Gastroesophageal sphincter (tissue), 4 donors: Measurements from ENCODE around the gene SOX6. TPM values are rescaled to one million over a fixed set of nuclear protein-coding genes. Genes with fewer than 3 reads are reported as not detected.

Source experiments
- ATAC-seq: fragments of 150-250 bp; one replicate; pipeline ENCODE4 v1.9.1; 2016; ENCODE audit warnings: mild to moderate bottlenecking, moderate library complexity
- H3K27ac ChIP-seq, 4 donors: fragments of 200-600 bp; sonication (generic) in 3 of 4; 1 replicate in 3 of 4; 2 replicates in 1 of 4; pipeline ENCODE4 v1.5.1; 2016 to 2019
- H3K27me3 ChIP-seq: fragments of 200-600 bp; sonication (generic); one replicate; pipeline ENCODE4 v1.5.1; 2019
- H3K36me3 ChIP-seq, 2 donors: fragments of 200-600 bp; sonication (generic); one replicate each; pipeline ENCODE4 v1.5.1; 2019; ENCODE audit warnings: control low read depth in 1 of 2
- H3K4me1 ChIP-seq, 3 donors: fragments of 200-600 bp; sonication (generic); 1 replicate in 2 of 3; 2 replicates in 1 of 3; pipeline ENCODE4 v1.5.1; 2016 to 2019; ENCODE audit warnings: control low read depth in 2 of 3
- H3K4me3 ChIP-seq, 2 donors: fragments of 200-600 bp; sonication (generic); one replicate each; pipeline ENCODE4 v1.5.1; 2019; ENCODE audit warnings: mild to moderate bottlenecking in 1 of 2, moderate library complexity in 1 of 2
- H3K9me3 ChIP-seq, 3 donors: fragments of 200-600 bp; sonication (generic); one replicate each; pipeline ENCODE4 v1.5.1; 2017 to 2019; ENCODE audit warnings: control low read depth in 2 of 3
- CTCF ChIP-seq, 4 experiments: fragments of 200-600 bp in 2 of 4; fragments of 450-650 bp in 2 of 4; sonication (generic) in 1 of 4; IDR thresholded peaks; one replicate each; pipeline ENCODE4 v1.5.1; 2017 to 2019; ENCODE audit warnings: antibody characterized with exemption in 4 of 4, mild to moderate bottlenecking in 2 of 4, moderate library complexity in 2 of 4
- EP300 ChIP-seq: sonication (generic); formaldehyde crosslinking; IDR thresholded peaks from one replicate; pipeline ENCODE4 v1.6.1; 2017; ENCODE audit warnings: antibody characterized with exemption, mild to moderate bottlenecking
- POLR2A ChIP-seq, 2 donors: fragments of 450-650 bp; IDR thresholded peaks; one replicate each; pipeline ENCODE4 v1.6.1; 2017; ENCODE audit warnings: antibody characterized with exemption in 2 of 2, mild to moderate bottlenecking in 2 of 2, moderate library complexity in 1 of 2
- POLR2AphosphoS5 ChIP-seq: sonication (generic); formaldehyde crosslinking; IDR thresholded peaks from one replicate; pipeline ENCODE4 v1.6.1; 2017; ENCODE audit warnings: antibody characterized with exemption
- WGBS, 2 donors: methylation state at CpG; one replicate each; pipeline ENCODE4 v1.1.5; 2018; ENCODE audit warnings: low coverage in 1 of 2; 5-methylcytosine and 5-hydroxymethylcytosine counted together
- total RNA-seq, 4 donors: library from RNA; depleted of rRNA; stranded (reverse); fragments of >200 nt; gene quantifications; one replicate each; pipeline ENCODE4 v1.1.0, GENCODE V29; 2016

SOX6 gene
- total RNA-seq, 4 donors from 2014 or later, result 1.2 to 21.9 (median 6.5) TPM

- H3K36me3 ChIP-seq, result no peaks in the 10 kb centered on the region
- no peak overlapping the region for H3K27ac ChIP-seq
- no peak for ATAC-seq
- no peaks in the 10 kb centered on the region for H3K9me3 ChIP-seq
- TF ChIP-seq EP300, result no peak
- no peak for TF ChIP-seq POLR2A (IDR thresholded peaks at IDR 0.05)
- no peak for TF ChIP-seq POLR2AphosphoS5
- TF ChIP-seq CTCF (IDR thresholded peaks at IDR 0.05), result no peak
- peaks cover 0 to 11% (median 0%) of the 10 kb centered on the region in 3 donors for H3K4me1 ChIP-seq
- no peak overlapping the region for H3K4me3 ChIP-seq
- no peaks in the 10 kb centered on the region for H3K27me3 ChIP-seq
- WGBS, 2 donors, result 72 to 91% methylated on average over 2 to 4 of the region's 4 CpGs
These were observed 355.2 kb downstream of the SOX6 start for GRCh38 chr11:16001044-16001568.

- ATAC-seq, result no peak
- H3K4me3 ChIP-seq, result no peak overlapping the region
- no peak overlapping the region for H3K27ac ChIP-seq
- peaks cover 0 to 11% (median 0%) of the 10 kb centered on the region in 3 donors for H3K4me1 ChIP-seq
- TF ChIP-seq CTCF (IDR thresholded peaks at IDR 0.05) (no peak), POLR2AphosphoS5 (no peak), EP300 (no peak)
- H3K36me3 ChIP-seq, result no peaks in the 10 kb centered on the region
- H3K9me3 ChIP-seq, result no peaks in the 10 kb centered on the region
- 11 to 23% methylated on average over 1 of the region's 1 CpG for WGBS, 2 donors
- no peaks in the 10 kb centered on the region for H3K27me3 ChIP-seq
These were observed 356.3 kb downstream of the SOX6 start for GRCh38 chr11:16000065-16000464.

- no peak overlapping the region for H3K4me3 ChIP-seq
- H3K9me3 ChIP-seq, result no peaks in the 10 kb centered on the region
- ATAC-seq, result no peak
- H3K27me3 ChIP-seq, result no peaks in the 10 kb centered on the region
- WGBS, 2 donors, result 90 to 95% methylated on average over 3 to 4 of the region's 4 CpGs
- H3K4me1 ChIP-seq, result peaks cover 0 to 8% (median 0%) of the 10 kb centered on the region in 3 donors
- H3K36me3 ChIP-seq, result no peaks in the 10 kb centered on the region
- H3K27ac ChIP-seq, result no peak overlapping the region
- TF ChIP-seq POLR2AphosphoS5 (no peak), EP300 (no peak), CTCF (IDR thresholded peaks at IDR 0.05) (no peak), POLR2A (IDR thresholded peaks at IDR 0.05) (no peak)
These were observed 363.0 kb downstream of the SOX6 start for GRCh38 chr11:15993345-15993744.

GRCh38 chr11:15991215-15991614, 365.1 kb downstream of the SOX6 start:
- TF ChIP-seq POLR2A (IDR thresholded peaks at IDR 0.05) (no peak), POLR2AphosphoS5 (no peak), CTCF (IDR thresholded peaks at IDR 0.05) (no peak), EP300 (no peak)
- no peak overlapping the region for H3K4me3 ChIP-seq
- no peaks in the 10 kb centered on the region for H3K27me3 ChIP-seq
- peaks cover 0 to 18% (median 0%) of the 10 kb centered on the region in 3 donors for H3K4me1 ChIP-seq
- no peaks in the 10 kb centered on the region for H3K9me3 ChIP-seq
- no peak overlapping the region for H3K27ac ChIP-seq
- WGBS, 2 donors, result 93 to 95% methylated on average over 3 of the region's 3 CpGs
- H3K36me3 ChIP-seq, result no peaks in the 10 kb centered on the region
- ATAC-seq, result no peak

GRCh38 chr11:15989685-15990084, 366.7 kb downstream of the SOX6 start:
- Histone ChIP-seq H3K27me3 (no peaks in the 10 kb centered on the region), H3K9me3 (no peaks in the 10 kb centered on the region), H3K4me1 (peaks cover 0 to 18% (median 0%) of the 10 kb centered on the region in 3 donors), H3K36me3 (no peaks in the 10 kb centered on the region), H3K27ac (no peak overlapping the region), H3K4me3 (no peak overlapping the region)
- no peak for ATAC-seq
- WGBS, 2 donors, result 43 to 80% methylated on average over 1 of the region's 1 CpG
- no peak for TF ChIP-seq POLR2AphosphoS5
- TF ChIP-seq POLR2A (IDR thresholded peaks at IDR 0.05), result no peak
- no peak for TF ChIP-seq CTCF (IDR thresholded peaks at IDR 0.05)
- no peak for TF ChIP-seq EP300
